ENCODE measurements around the gene DENND1A.

- TF ChIP-seq POLR2A (IDR thresholded peaks at IDR 0.05) (no peak), CTCF (IDR thresholded peaks at IDR 0.05) (no peak)
Measured at GRCh38 chr9:123395689-123396511, 534.0 kb downstream of the DENND1A start.

Data from adrenal gland (tissue), 5 donors.